GM19372 (cell line): ENCODE data around the gene HDAC2.
"Not testable (repeated sequence)": the region's sequence is repeated elsewhere in the genome, so short reads cannot be mapped to it uniquely, and the experiment has no call there.

Experiments used
- ATAC-seq: cut with Tn5 transposase; IDR thresholded peaks from one replicate; pipeline ENCODE4 v1.9.1; 2021; ENCODE audit warnings: mild to moderate bottlenecking, low read depth, moderate library complexity; ENCODE audit not compliant: unreplicated experiment

The HDAC2 gene

GRCh38 chr6:113921299-113921904 is 49.5 kb downstream of the HDAC2 start:
- no peak for ATAC-seq

- ATAC-seq = peak; percentile 90
Observed at GRCh38 chr6:113920663-113921267, 50.2 kb downstream of the HDAC2 start.

- ATAC-seq = not testable (repeated sequence)
Observed at GRCh38 chr6:113910285-113910684, 60.7 kb downstream of the HDAC2 start.

GRCh38 chr6:113909224-113909856 is 61.6 kb downstream of the HDAC2 start:
- ATAC-seq = peak; percentile 54

GRCh38 chr6:113908801-113909200 is 62.1 kb downstream of the HDAC2 start:
- no peak for ATAC-seq

- no peak for ATAC-seq
Observed at GRCh38 chr6:113907102-113907815, 63.7 kb downstream of the HDAC2 start.

- no peak for ATAC-seq
Observed at GRCh38 chr6:113903666-113904330, 67.2 kb downstream of the HDAC2 start.

GRCh38 chr6:113901482-113901881 is 69.5 kb downstream of the HDAC2 start:
- ATAC-seq = no peak

GRCh38 chr6:113894712-113895674 is 76.0 kb downstream of the HDAC2 start:
- ATAC-seq = no peak

- no peak for ATAC-seq
Observed at GRCh38 chr6:113893866-113894265, 77.1 kb downstream of the HDAC2 start.

- no peak for ATAC-seq
Observed at GRCh38 chr6:113893451-113893850, 77.5 kb downstream of the HDAC2 start.

GRCh38 chr6:113888956-113889630 is 81.9 kb downstream of the HDAC2 start:
- no peak for ATAC-seq

- no peak for ATAC-seq
Observed at GRCh38 chr6:113888493-113888892, 82.5 kb downstream of the HDAC2 start.

GRCh38 chr6:113886512-113886911 is 84.4 kb downstream of the HDAC2 start:
- no peak for ATAC-seq

- ATAC-seq = no peak
Observed at GRCh38 chr6:113884011-113884410, 86.9 kb downstream of the HDAC2 start.
